Prostate gland (tissue), 2 donors: Measurements from ENCODE around the gene MGAT4C. TPM values are rescaled to one million over a fixed set of nuclear protein-coding genes. Genes with fewer than 3 reads are reported as not detected.
A peak's percentile ranks its signal among the peaks of the same experiment; 100 is the strongest.

Experiments used
- DNase-seq: peaks from one replicate; pipeline ENCODE4 v3.0.0-alpha.2; 2019; ENCODE audit warnings: low spot score
- H3K27ac ChIP-seq, 2 donors: fragments of 200-600 bp; sonication (generic); 2 replicates each; pipeline ENCODE4 v1.5.1; 2017 to 2019
- H3K27me3 ChIP-seq: fragments of 200-600 bp; sonication (generic); replicated peaks from 2 replicates; pipeline ENCODE4 v1.5.1; 2019; ENCODE audit not compliant: insufficient read depth
- H3K36me3 ChIP-seq, 2 donors: fragments of 200-600 bp; sonication (generic); 1 replicate in 1 of 2; 2 replicates in 1 of 2; pipeline versions ENCODE4 v1.5.1 to v1.8.1; 2017 to 2019
- H3K4me1 ChIP-seq: fragments of 200-600 bp; sonication (generic); replicated peaks from 2 replicates; pipeline ENCODE4 v1.5.1; 2019
- H3K4me3 ChIP-seq, 2 donors: fragments of 200-600 bp; sonication (generic); 2 replicates each; pipeline ENCODE4 v1.5.1; 2017 to 2019
- H3K9me3 ChIP-seq: fragments of 200-600 bp; sonication (generic); 2 replicates; pipeline ENCODE4 v1.5.1; 2017
- POLR2A ChIP-seq: fragments of 450-650 bp; IDR thresholded peaks from one replicate; pipeline ENCODE4 v1.6.1; 2016; ENCODE audit warnings: antibody characterized with exemption, mild to moderate bottlenecking
- POLR2AphosphoS5 ChIP-seq: sonication (generic); formaldehyde crosslinking; IDR thresholded peaks from one replicate; pipeline ENCODE4 v1.6.1; 2017; ENCODE audit warnings: antibody characterized with exemption
- WGBS: methylation state at CpG from one replicate; pipeline ENCODE4 v1.1.5; 2018; 5-methylcytosine and 5-hydroxymethylcytosine counted together
- intact Hi-C: fragments of 100-400 bp; cut with DNase I; formaldehyde crosslinking; loops from one replicate; pipeline ENCODE4 v1.14.2; 2022
- total RNA-seq, 2 donors: library from RNA; depleted of rRNA; stranded (reverse); fragments of >200 nt; gene quantifications; one replicate each; pipeline ENCODE4 v1.1.0, GENCODE V29; 2016
- TF ChIP-seq, protein P1 (sequence below), 4 experiments: fragments of 200-600 bp in 2 of 4; fragments of 450-650 bp in 2 of 4; sonication (generic) in 2 of 4; IDR thresholded peaks; 1 replicate in 3 of 4; 2 replicates in 1 of 4; pipeline ENCODE4 v1.5.1; 2016 to 2019; ENCODE audit warnings: antibody characterized with exemption in 4 of 4, mild to moderate bottlenecking in 2 of 4, moderate library complexity in 2 of 4

MGAT4C gene
- total RNA-seq, 2 donors from 2014 or later, result under 0.01 to 2.6 TPM

DNA sequence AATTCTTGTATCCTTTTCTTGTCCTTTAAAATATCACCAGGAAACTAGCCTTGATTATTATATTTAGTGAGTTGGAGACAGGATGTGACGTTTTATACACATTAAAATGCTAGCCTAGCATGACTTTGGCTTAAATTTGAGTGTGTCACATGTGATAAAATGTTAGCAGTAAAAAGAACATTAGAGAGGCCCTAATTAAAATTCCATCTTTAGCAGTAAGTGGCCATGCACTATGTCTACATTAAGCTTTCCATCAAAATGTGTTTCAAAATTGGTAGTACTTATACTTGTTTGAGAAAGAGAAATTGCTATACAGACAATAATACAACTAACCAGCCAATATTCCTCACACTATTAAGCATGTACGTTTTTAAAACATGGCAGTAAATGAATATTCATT, 29.9 kb upstream of the MGAT4C start:
- Histone ChIP-seq H3K4me1 (no peaks in the 10 kb centered on the region), H3K36me3 (no peaks in the 10 kb centered on the region), H3K9me3 (no peaks in the 10 kb centered on the region), H3K27me3 (no peaks in the 10 kb centered on the region), H3K4me3 (no peak overlapping the region), H3K27ac (no peak overlapping the region)
- intact Hi-C loops, result no loop called here
- no peak for DNase-seq
- TF ChIP-seq POLR2AphosphoS5, result no peak
- TF ChIP-seq POLR2A, result no peak
- TF ChIP-seq, protein P1, sequence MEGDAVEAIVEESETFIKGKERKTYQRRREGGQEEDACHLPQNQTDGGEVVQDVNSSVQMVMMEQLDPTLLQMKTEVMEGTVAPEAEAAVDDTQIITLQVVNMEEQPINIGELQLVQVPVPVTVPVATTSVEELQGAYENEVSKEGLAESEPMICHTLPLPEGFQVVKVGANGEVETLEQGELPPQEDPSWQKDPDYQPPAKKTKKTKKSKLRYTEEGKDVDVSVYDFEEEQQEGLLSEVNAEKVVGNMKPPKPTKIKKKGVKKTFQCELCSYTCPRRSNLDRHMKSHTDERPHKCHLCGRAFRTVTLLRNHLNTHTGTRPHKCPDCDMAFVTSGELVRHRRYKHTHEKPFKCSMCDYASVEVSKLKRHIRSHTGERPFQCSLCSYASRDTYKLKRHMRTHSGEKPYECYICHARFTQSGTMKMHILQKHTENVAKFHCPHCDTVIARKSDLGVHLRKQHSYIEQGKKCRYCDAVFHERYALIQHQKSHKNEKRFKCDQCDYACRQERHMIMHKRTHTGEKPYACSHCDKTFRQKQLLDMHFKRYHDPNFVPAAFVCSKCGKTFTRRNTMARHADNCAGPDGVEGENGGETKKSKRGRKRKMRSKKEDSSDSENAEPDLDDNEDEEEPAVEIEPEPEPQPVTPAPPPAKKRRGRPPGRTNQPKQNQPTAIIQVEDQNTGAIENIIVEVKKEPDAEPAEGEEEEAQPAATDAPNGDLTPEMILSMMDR (IDR thresholded peaks at IDR 0.05), result no peak
- WGBS, result 46% methylated on average over 2 of the region's 2 CpGs

DNA sequence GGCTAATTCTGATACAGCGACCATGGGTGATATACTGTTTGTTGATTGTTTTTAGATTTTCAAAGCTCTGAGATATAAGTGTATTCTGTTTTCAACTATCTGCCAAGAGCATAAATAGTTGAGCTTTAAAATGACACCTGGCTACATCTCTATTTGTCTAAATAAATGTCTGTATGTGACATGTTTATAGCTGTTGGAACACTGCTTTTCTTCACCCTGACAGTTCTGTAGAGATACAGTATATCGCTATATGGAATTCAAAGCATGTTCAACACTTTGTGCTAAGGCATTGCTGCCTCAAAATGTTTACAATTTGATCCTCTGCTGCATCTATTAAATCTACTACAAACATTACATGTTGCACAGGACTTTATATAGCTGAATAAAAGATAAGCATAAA, 27.4 kb upstream of the MGAT4C start:
- Histone ChIP-seq H3K4me1 (no peaks in the 10 kb centered on the region), H3K36me3 (no peaks in the 10 kb centered on the region), H3K27ac (no peak overlapping the region), H3K27me3 (no peaks in the 10 kb centered on the region), H3K9me3 (no peaks in the 10 kb centered on the region), H3K4me3 (no peak overlapping the region)
- TF ChIP-seq POLR2A (no peak), POLR2AphosphoS5 (no peak)
- TF ChIP-seq, protein P1 (IDR thresholded peaks at IDR 0.05), result no peak
- DNase-seq, result no peak
- WGBS, result 54% methylated on average over 2 of the region's 2 CpGs
- intact Hi-C loops, result no loop called here

DNA sequence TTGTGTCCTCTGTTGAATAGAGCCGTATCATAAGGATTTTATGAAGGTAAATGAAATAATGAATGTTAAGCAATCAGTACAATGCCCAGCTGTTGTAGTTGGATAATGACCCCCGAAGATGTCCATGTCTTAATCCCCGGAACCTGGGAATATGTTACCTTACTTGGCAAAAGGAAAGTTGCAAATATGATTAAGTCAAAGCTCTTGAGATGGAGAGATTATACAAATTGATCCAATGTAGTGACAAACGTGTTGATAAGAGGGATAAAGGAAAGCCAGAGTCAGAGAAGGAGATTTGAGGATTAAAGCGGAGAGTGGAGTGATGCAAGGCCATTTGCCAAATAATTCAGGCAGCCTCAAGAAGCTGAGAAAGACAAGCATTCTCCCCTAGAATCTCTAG, 19.2 kb upstream of the MGAT4C start:
- H3K27me3 ChIP-seq, result no peaks in the 10 kb centered on the region
- intact Hi-C loops, result no loop called here
- WGBS, result 84% methylated on average over 5 of the region's 5 CpGs
- H3K4me1 ChIP-seq, result no peaks in the 10 kb centered on the region
- no peak for DNase-seq
- TF ChIP-seq, protein P1 (IDR thresholded peaks at IDR 0.05), result no peak
- TF ChIP-seq POLR2AphosphoS5 (no peak), POLR2A (no peak)
- H3K36me3 ChIP-seq, result no peaks in the 10 kb centered on the region
- H3K4me3 ChIP-seq, result no peak overlapping the region
- H3K27ac ChIP-seq, result no peak overlapping the region
- no peaks in the 10 kb centered on the region for H3K9me3 ChIP-seq

DNA sequence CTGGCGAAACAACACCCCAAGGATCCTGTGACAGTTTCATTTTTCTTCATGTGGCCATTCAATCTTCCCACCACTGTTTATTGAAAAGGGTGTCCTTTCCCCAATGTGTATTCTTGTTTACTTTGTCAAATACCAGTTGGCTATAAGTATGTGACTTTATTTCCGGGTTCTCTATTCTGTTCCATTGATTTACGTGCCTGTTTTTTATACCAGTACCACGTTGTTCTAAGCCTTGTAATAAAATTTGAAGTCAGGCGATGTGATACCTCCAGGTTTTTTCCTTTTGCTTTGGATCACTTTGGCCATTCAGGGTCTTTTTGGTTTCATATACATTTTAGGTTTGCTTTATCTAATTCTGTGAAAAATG, 9.1 kb upstream of the MGAT4C start:
- Histone ChIP-seq H3K36me3 (no peaks in the 10 kb centered on the region), H3K27me3 (no peaks in the 10 kb centered on the region), H3K4me1 (peaks cover 6% of the 10 kb centered on the region), H3K4me3 (peak overlapping the region; percentile 18 to 29), H3K27ac (peak overlapping the region; percentile 82 to 84), H3K9me3 (no peaks in the 10 kb centered on the region)
- intact Hi-C loops, result no loop called here
- WGBS, result 34% methylated on average over 5 of the region's 5 CpGs
- no peak for DNase-seq
- TF ChIP-seq, protein P1 (IDR thresholded peaks at IDR 0.05), result no peak
- no peak for TF ChIP-seq POLR2A
- peak; percentile 32 for TF ChIP-seq POLR2AphosphoS5

- peak overlapping the region; percentile 82 to 84 for H3K27ac ChIP-seq
- no peaks in the 10 kb centered on the region for H3K36me3 ChIP-seq
- H3K9me3 ChIP-seq, result no peaks in the 10 kb centered on the region
- TF ChIP-seq POLR2AphosphoS5, result peak; percentile 78
- TF ChIP-seq, protein P1 (IDR thresholded peaks at IDR 0.05), result no peak
- WGBS, result 10% methylated on average over 30 of the region's 38 CpGs
- H3K27me3 ChIP-seq, result no peaks in the 10 kb centered on the region
- intact Hi-C loops, result no loop called here
- DNase-seq, result peak; percentile 90
- H3K4me1 ChIP-seq, result peaks cover 6% of the 10 kb centered on the region
- H3K4me3 ChIP-seq, result peak overlapping the region; percentile 18 to 29
Observed at GRCh38 chr12:86264451-86265328, 8.5 kb upstream of the MGAT4C start.
